GM18951 (cell line): ENCODE results near the gene CLSTN2.

Source experiments
- POLR2A ChIP-seq: IDR thresholded peaks from 4 replicates; pipeline ENCODE4 v1.6.1; 2011; ENCODE audit warnings: mild to moderate bottlenecking; ENCODE audit not compliant: insufficient read length, insufficient read depth; ENCODE audit errors: extremely low read depth
- in situ Hi-C: fragments of 300-500 bp; cut with MboI; formaldehyde crosslinking; loops from one replicate; pipeline ENCODE4 v1.12.0; 2022; ENCODE audit warnings: low sequenced_read_pairs, mixed read lengths, inconsistent platforms; ENCODE audit not compliant: unreplicated experiment

The CLSTN2 gene

DNA sequence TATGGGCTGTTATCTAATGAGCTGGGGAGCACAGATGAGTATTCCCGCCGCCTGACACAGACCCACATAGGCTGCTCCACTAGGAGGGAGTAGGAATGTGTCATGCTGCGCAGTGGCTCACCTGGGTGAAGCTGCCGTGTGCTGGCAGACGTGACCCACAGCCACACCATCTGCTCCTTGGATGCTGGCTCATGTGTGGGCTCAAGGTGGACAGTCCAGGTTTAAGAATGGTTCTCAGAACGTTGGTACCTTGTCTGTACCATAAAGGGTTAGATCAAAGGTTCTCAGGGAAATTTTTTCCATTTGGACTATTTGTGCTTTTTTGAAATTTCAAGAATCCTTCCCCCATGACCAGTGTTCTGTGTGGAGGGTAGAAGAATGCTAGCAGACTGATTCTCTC is 403.9 kb downstream of the CLSTN2 start:
- in situ Hi-C loops, result no loop called here
- no peak for TF ChIP-seq POLR2A

DNA sequence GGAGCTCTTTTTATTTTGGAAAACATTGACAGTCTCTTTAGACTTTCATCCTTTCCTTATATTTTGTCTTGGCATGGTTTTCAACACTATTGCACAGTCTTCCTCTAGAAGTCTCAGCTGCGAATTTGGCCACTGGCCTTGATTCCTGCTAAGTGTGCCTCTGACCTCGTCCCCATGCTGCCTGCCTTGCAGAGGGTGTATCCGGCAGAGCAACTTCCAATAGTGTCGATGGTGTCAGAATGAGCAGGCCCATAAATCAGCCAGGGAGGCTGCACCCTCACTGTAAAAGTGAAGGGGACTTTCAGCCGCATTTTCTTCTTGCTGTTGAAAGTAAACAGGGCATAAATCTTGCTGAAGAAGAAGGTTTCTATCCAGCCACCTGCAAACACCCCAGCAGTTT is 406.2 kb downstream of the CLSTN2 start:
- no peak for TF ChIP-seq POLR2A
- in situ Hi-C loops, result no loop called here

- in situ Hi-C loops, result no loop called here
Measured at GRCh38 chr3:140341817-140342403, 406.9 kb downstream of the CLSTN2 start.

DNA sequence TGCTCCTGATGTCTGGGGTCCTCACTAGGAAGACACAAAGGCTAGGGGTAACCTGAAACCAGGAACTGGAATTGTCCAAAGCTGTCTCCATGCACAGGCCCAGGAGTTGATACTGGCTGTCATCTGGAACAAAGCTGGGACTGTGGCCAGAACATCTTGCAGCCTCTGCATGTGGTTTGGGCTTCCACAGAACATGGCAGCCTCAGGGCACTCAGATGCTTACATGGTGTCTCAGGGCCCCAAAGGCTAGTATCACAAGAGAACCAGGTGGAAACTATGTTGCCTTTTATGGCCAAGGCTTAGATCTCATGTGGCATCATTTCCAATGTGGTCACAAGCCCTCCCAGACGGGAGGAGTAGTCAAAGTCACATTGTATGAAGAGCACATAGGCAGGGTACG is 407.7 kb downstream of the CLSTN2 start:
- no peak for TF ChIP-seq POLR2A
- in situ Hi-C loops, result no loop called here

More at GRCh38 chr3:140341817-140342403, 406.9 kb downstream of the CLSTN2 start:
- TF ChIP-seq POLR2A, result no peak

DNA sequence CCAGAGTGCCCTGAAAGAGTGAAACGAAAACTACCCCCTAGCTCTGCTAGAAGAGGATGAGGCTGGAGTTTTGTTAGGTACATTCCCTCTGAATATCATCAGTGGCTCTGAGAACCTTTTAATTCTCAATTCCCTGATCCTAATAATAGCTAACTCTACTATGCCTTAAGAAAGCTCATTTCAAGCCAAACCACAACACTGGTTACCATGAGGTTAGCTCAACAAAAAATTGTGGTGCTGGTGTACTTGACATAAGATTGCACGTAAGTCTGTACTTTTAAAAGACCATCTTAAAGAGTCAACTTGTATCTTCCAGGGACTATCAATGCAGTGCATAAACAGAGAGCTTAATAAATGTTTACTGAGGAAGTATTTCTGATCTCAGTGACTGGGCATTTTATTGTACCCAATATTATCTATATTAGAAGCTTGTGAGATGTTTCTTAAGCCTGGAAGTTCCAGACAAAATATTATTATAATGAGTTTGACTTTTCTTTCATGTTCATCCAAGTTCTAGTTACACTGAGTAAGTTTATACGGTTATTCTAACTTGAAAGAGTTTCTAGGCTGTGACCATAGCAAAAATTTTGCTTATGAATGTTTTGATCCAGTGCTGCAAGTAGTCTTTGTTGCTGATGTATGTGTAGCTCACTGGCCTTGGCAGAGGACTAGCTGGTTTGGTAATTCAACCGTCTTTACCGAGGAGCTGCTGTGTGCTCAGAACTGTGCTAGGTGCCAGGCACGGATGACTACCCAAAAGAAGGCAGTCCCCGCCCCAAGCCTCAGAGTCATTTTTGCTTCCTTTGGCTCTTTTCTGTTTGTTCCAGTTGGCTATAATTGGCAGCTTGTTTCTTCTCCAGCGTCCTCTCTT is 408.5 kb downstream of the CLSTN2 start:
- no peak for TF ChIP-seq POLR2A
- in situ Hi-C loops, result no loop called here

DNA sequence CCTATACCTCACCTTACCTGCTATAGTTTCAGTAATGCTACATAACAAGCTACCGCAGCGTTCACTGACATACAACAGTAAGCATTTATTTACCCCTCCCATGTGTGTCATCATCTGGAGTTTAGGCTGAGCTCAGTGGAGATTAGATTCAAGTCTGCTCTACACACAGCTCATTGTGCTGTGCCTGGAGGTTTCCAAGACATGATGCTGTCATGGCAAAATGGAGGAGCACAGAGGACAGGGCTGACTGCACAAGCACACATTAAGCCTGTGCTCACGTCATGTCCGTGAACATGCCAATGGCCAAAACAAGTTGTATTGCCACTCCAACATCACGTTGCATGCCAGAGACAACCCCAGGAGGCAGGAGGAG is 409.1 kb downstream of the CLSTN2 start:
- no peak for TF ChIP-seq POLR2A
- in situ Hi-C loops, result no loop called here

GRCh38 chr3:140344601-140345205 is 409.7 kb downstream of the CLSTN2 start:
- in situ Hi-C loops, result no loop called here
- no peak for TF ChIP-seq POLR2A

DNA sequence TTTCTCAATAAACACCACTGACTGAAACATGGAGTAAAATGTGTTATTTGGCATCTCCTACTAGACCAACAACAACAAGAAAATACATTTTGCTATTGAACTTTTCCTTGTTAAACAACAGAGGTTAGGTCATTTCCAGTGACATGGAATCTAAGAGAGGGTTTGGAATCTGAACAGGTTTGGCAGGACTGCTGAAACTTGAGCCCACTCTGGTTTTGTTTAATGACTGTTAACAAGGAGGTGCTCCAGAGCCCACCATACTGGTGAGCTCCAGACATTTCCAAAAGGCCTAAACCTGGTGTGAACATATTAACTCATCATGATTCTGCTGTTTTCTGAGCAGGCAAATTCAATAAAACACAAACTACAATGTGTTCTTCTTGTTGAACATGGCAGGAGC is 412.2 kb downstream of the CLSTN2 start:
- in situ Hi-C loops, result no loop called here
- no peak for TF ChIP-seq POLR2A

DNA sequence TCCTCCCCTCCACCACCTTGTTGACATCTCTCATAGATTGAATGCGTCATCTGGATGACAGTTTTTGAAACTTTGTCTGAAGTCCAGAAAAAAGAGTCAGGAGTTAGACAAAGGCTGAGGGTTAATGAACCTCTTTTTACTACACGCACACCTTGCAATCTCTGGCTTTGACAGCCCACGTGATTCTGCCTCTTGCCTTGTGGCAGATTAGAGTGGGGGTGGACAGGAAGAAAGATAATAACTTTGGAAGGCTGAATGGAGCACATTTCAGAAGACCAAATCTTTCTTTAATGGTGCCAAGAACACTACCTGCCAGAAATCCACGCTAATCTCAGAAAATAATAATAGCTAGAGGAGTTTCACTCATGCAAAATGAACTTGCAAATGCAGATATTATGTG is 415.0 kb downstream of the CLSTN2 start:
- in situ Hi-C loops, result no loop called here
- TF ChIP-seq POLR2A, result no peak

GRCh38 chr3:140351466-140351865 is 416.5 kb downstream of the CLSTN2 start:
- TF ChIP-seq POLR2A, result no peak
- in situ Hi-C loops, result no loop called here

- in situ Hi-C loops, result no loop called here
- no peak for TF ChIP-seq POLR2A
Measured at GRCh38 chr3:140355481-140355880, 420.5 kb downstream of the CLSTN2 start.

DNA sequence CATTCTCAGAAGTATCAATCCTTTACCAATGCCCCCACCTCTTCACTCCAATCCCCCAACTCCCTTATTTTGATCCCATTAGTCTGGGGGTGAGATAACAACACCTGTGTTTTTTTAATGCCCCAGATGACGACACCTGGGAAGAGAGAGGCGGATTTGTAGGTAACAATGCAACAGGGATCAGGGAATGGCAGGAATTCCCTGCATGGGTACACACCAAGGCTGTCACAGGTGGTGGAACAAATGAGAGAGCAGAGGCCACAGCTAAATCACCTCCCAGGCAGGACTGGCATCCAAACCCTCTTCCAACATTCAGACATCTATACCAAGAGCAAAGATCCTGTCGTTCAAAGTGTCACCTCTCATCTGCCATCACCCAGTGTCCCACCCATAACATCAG is 423.7 kb downstream of the CLSTN2 start:
- in situ Hi-C loops, result no loop called here
- no peak for TF ChIP-seq POLR2A

GRCh38 chr3:140359233-140359995 is 424.4 kb downstream of the CLSTN2 start:
- in situ Hi-C loops, result no loop called here
- TF ChIP-seq POLR2A, result no peak
